GM19463 (cell line): ENCODE measurements around the gene N4BP2.
"Not testable (repeated sequence)": the region's sequence is repeated elsewhere in the genome, so short reads cannot be mapped to it uniquely, and the experiment has no call there.

ENCODE experiments used
- ATAC-seq: cut with Tn5 transposase; IDR thresholded peaks from one replicate; pipeline ENCODE4 v1.9.1; 2021; ENCODE audit warnings: mild to moderate bottlenecking, moderate library complexity; ENCODE audit not compliant: unreplicated experiment

Gene N4BP2

GRCh38 chr4:40056716-40057585, at the start of gene N4BP2:
Gene N4BP2, plus strand, starts transcription at chr4:40056850. Its CDS starts 40,491 bp downstream, at chr4:40097341.
- ATAC-seq: peak; percentile 51

DNA sequence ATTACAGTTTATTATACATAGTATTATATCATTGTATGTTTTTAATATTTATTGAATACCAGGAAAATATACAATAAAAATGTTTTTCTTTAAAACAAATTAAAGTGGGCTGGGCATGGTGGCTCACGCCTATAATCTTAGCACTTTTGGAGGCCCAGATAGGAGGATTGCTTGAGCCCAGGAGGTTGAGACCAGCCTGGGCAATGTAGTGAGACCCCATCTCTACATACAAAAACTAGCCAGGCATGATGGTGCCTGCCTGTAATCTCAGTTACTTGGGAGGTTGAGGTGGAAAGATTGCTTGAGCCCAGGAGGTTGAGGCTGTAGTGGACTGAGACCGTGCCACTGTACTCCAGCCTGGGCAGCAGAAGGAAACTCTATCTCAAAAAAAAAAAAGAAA, 40.6 kb upstream of the N4BP2 start:
- ATAC-seq: no peak

DNA sequence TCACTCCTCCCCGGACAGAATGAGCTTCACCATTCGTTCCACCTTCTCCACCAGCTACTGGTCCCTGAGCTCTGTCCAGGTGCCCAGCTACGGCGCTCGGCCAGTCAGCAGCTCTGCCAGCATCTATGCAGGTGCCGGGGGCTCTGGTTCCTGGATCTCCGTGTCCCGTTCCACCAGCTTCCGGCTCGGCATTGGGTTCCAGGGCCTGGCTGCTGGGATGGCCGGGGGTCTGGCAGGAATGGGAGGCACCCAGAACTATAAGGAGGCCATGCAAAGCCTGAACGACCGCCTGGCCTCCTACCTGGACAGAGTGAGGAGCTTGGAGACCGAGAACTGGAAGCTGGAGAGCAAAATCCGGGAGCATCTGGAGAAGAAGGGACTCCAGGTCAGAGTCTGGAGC, 36.4 kb upstream of the N4BP2 start:
- no peak for ATAC-seq

- ATAC-seq: not testable (repeated sequence)
These were observed 35.5 kb upstream of the N4BP2 start for GRCh38 chr4:40021116-40021515.

- not testable (repeated sequence) for ATAC-seq
These were observed 32.6 kb upstream of the N4BP2 start for GRCh38 chr4:40024049-40024448.

- ATAC-seq: no peak
These were observed 23.9 kb upstream of the N4BP2 start for GRCh38 chr4:40032785-40033184.

- ATAC-seq: no peak
These were observed 23.0 kb upstream of the N4BP2 start for GRCh38 chr4:40033613-40034012.

- ATAC-seq: no peak
These were observed 17.7 kb upstream of the N4BP2 start for GRCh38 chr4:40038977-40039376.

GRCh38 chr4:40040908-40041307, 15.7 kb upstream of the N4BP2 start:
- no peak for ATAC-seq

- no peak for ATAC-seq
These were observed 12.9 kb upstream of the N4BP2 start for GRCh38 chr4:40043786-40044185.

DNA sequence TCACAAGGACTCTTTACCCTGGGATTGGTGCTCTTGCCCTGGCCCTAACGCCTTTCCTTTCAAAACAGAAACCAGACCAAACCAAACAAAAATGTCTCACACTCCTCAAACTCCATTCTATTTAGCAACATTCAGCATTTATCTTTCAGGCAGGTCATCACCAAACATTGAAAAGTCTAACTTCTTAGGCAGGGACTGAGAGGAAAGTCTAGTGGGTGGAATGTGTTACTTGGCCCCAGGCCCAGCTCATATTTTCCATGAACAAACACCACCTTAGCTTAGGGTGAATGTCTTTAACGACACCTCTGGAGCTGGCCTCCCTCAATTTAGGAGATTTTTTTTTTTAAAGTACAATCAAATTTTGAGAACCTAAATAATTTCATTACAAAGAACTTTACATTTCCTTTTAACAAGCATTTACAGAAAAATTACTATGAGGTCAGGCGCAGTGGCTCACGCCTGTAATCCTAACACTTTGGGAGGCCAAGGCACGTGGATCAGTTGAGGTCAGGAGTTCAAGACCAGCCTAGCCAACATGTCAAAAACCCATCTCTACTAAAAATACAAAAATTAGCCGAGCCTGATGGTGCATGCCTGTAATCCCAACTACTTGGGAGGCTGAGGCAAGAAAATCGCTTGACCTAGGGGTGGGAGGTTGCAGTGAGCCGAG, 10.2 kb upstream of the N4BP2 start:
- ATAC-seq: no peak

- ATAC-seq: no peak
These were observed 3.5 kb upstream of the N4BP2 start for GRCh38 chr4:40053161-40053560.

- ATAC-seq: no peak
These were observed 1.2 kb upstream of the N4BP2 start for GRCh38 chr4:40055511-40055862.

DNA sequence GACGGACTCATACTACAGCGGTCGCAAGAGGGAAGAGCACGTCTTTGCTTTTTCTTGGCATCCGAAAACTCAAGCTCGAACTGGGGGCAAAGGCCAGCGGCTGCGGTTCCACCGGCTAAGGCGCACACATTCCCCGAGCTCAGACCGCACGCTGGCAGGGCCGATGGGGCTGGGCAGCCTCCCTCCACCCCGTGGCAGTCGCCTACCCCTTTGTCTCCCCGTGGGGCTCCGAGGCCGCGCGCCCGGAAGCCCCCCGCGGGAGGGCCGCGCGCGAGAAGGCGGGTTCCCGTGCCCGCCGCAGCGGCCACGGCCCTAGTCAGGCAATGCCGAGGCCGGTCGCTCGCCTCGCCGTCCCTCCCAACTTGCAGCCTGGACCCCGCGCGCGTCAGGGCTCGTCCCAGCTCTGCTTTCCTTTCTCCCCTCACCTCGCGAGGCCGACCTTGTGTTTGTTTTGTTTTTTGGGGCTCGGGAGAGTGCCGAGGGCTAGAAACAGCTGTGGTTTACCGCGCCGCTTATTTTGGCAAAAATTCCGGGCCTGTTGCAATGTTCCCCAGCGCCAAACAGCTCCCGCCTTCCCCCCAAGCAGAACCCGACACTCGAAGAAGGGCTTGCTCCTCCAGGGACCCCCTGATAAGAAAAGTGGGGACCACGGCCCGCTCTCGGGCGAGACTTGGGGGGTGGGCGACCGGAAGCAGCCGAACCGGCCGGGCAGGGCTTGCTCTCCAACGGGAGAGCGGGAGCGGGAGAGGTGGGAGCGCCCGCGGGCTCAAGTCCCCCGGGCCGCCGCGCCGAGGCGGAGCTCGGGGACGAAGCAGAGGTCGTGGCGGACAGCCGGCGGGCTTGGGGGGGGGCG, 561 bp upstream of the N4BP2 start:
- ATAC-seq: peak; percentile 27

GRCh38 chr4:40057586-40058091, 989 bp downstream of the N4BP2 start:
- ATAC-seq: peak; percentile 65

DNA sequence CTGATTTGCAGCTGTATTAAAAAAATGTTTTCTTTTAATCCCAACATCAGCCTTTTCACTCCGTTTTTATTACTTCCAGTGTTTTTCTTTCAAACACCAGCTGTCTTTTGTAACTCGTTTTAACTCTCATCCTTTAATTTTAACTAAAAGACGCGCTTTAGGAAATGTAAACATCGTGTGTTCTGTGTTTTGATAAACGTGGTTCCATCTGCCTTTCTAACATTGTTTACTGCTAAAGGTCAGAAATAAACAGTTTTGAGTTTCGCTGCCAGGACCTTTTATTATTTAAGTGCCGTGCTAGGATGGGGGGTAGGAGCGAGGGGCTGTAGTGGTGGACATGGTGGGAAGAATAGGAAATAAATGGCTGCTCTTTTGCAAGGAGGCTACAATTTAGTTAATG, 1.5 kb downstream of the N4BP2 start:
- ATAC-seq: no peak

DNA sequence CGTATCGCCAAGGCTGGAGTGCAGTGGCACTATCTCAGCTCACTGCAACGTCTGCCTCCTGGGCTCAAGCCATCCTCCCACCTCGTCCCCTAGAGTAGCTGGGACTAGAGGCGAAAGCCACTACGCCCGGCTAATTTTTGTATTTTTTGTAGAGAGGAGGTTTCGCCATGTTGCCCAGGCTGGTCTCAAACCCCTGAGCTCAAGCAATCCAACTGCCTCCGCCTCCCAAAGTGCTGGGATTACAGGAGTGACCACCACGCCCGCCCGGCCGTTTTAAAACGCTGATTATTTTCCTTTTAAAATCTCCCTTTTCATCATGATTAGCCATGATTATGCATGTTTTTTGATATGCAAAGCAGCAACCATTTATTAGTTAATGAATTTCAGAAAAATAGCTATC, 2.2 kb downstream of the N4BP2 start:
- ATAC-seq: no peak

GRCh38 chr4:40059362-40059761, 2.7 kb downstream of the N4BP2 start:
- no peak for ATAC-seq

- no peak for ATAC-seq
These were observed 8.4 kb downstream of the N4BP2 start for GRCh38 chr4:40065010-40065409.

GRCh38 chr4:40066651-40067050, 10.0 kb downstream of the N4BP2 start:
- no peak for ATAC-seq

DNA sequence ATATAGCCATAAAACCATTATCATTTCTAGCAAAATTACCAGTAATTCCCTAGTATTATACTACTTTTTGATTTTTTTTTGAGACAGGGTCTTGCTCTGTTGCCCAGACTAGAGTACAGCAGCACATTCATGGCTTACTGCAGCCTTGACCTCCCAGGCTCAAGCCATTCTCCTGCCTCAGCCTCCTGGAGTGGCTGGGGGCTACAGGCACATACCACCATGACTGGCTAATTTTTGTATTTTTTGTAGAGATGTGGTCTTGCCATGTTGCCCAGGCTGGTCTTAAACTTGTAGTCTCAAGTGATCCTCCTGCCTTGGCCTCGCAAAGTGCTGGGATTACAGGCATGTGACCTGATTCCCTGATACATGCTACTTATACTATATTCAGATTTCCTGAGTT, 13.7 kb downstream of the N4BP2 start:
- ATAC-seq: no peak
